GM23338 (cell line): ENCODE measurements around the gene CASK. TPM values are rescaled to one million over a fixed set of nuclear protein-coding genes. Genes with fewer than 3 reads are reported as not detected.

Source experiments
- ATAC-seq: fragments of 200-7000 bp; cut with Tn5 transposase; 3 replicates; pipeline ENCODE4 v1.9.1; 2020
- DNase-seq: peaks from one replicate; pipeline ENCODE4 v3.0.0-alpha.2; 2015; ENCODE audit warnings: low spot score
- H2AFZ ChIP-seq: fragments of 200-600 bp; sonication (generic); 2 replicates; pipeline ENCODE4 v1.8.0; 2016; ENCODE audit warnings: antibody characterized with exemption, mild to moderate bottlenecking, moderate library complexity
- H3F3A ChIP-seq: fragments of 200-600 bp; sonication (generic); replicated peaks from 2 replicates; pipeline ENCODE4 v1.8.0; 2017; ENCODE audit warnings: antibody characterized with exemption, mixed run types, low read depth
- H3K27ac ChIP-seq: fragments of 200-600 bp; sonication (generic); 2 replicates; pipeline ENCODE4 v1.6.1; 2016; ENCODE audit warnings: low read depth
- H3K27me3 ChIP-seq: fragments of 200-600 bp; sonication (generic); 2 replicates; pipeline ENCODE4 v1.8.0; 2016; ENCODE audit warnings: mild to moderate bottlenecking, mixed run types, moderate library complexity; ENCODE audit not compliant: insufficient read depth
- H3K36me3 ChIP-seq: fragments of 200-600 bp; sonication (generic); 2 replicates; pipeline ENCODE4 v1.8.0; 2016; ENCODE audit warnings: mild to moderate bottlenecking; ENCODE audit not compliant: insufficient read depth
- H3K4me1 ChIP-seq: fragments of 200-600 bp; sonication (generic); 2 replicates; pipeline ENCODE4 v1.8.0; 2016; ENCODE audit warnings: mild to moderate bottlenecking, moderate library complexity; ENCODE audit not compliant: insufficient read depth
- H3K4me2 ChIP-seq: fragments of 200-600 bp; sonication (generic); 2 replicates; pipeline ENCODE4 v1.7.1; 2017; ENCODE audit warnings: mixed run types
- H3K4me3 ChIP-seq: fragments of 200-600 bp; sonication (generic); 2 replicates; pipeline ENCODE4 v1.6.1; 2016; ENCODE audit warnings: mixed run types
- H3K79me2 ChIP-seq: fragments of 200-600 bp; sonication (generic); replicated peaks from 2 replicates; pipeline ENCODE4 v1.8.0; 2017; ENCODE audit warnings: mild to moderate bottlenecking; ENCODE audit not compliant: insufficient read depth
- H3K9me2 ChIP-seq: fragments of 200-600 bp; sonication (generic); 2 replicates; pipeline ENCODE4 v1.8.0; 2017; ENCODE audit not compliant: insufficient read depth
- H4K20me1 ChIP-seq: fragments of 200-600 bp; sonication (generic); replicated peaks from 2 replicates; pipeline ENCODE4 v1.8.0; 2017; ENCODE audit warnings: mild to moderate bottlenecking; ENCODE audit not compliant: insufficient read depth
- H3K27ac Mint-ChIP-seq: 2 replicates; pipeline ENCODE4 v1.8.0; 2020; ENCODE audit warnings: inconsistent platforms, mild to moderate bottlenecking, moderate library complexity, mixed read lengths
- H3K27me3 Mint-ChIP-seq: 3 replicates; pipeline ENCODE4 v1.8.0; 2022; ENCODE audit warnings: low read depth, mild to moderate bottlenecking, moderate library complexity, mixed read lengths, inconsistent platforms; ENCODE audit not compliant: insufficient read depth, poor library complexity
- H3K36me3 Mint-ChIP-seq: 3 replicates; pipeline ENCODE4 v1.8.0; 2021; ENCODE audit warnings: low read depth, mild to moderate bottlenecking, inconsistent platforms, moderate library complexity, mixed read lengths
- H3K4me1 Mint-ChIP-seq: 3 replicates; pipeline ENCODE4 v1.8.0; 2020; ENCODE audit warnings: mild to moderate bottlenecking, inconsistent platforms, mixed read lengths
- H3K4me3 Mint-ChIP-seq: 3 replicates; pipeline ENCODE4 v1.8.0; 2021; ENCODE audit warnings: moderate library complexity, mild to moderate bottlenecking, inconsistent platforms, mixed read lengths
- H3K9me3 Mint-ChIP-seq: 3 replicates; pipeline ENCODE4 v1.8.0; 2020; ENCODE audit warnings: moderate library complexity, mild to moderate bottlenecking, inconsistent platforms, mixed read lengths
- CREB1 ChIP-seq: fragments of 250-450 bp; sonication (Bioruptor Pico); IDR thresholded peaks from 2 replicates; pipeline ENCODE4 v1.5.0; 2020; ENCODE audit warnings: low read depth, mild to moderate bottlenecking, moderate library complexity
- EZH2phosphoT487 ChIP-seq: fragments of 200-600 bp; sonication (generic); IDR thresholded peaks from one replicate; pipeline ENCODE4 v1.8.1; 2018; ENCODE audit warnings: antibody characterized with exemption; ENCODE audit not compliant: unreplicated experiment
- JUNB ChIP-seq: IDR thresholded peaks from one replicate; pipeline ENCODE4 v1.6.1; 2016; ENCODE audit warnings: antibody characterized with exemption; ENCODE audit not compliant: unreplicated experiment
- ZNF114 ChIP-seq: fragments of 250-450 bp; sonication (Bioruptor Pico); IDR thresholded peaks from 2 replicates; pipeline ENCODE4 v1.5.0; 2020; ENCODE audit warnings: mild to moderate bottlenecking, moderate library complexity
- ZNF331 ChIP-seq: fragments of 250-450 bp; sonication (Bioruptor Pico); IDR thresholded peaks from 2 replicates; pipeline ENCODE4 v1.5.0; 2020; ENCODE audit warnings: low read depth, mild to moderate bottlenecking, moderate library complexity
- ZNF462 ChIP-seq: fragments of 250-450 bp; sonication (Bioruptor Pico); IDR thresholded peaks from 2 replicates; pipeline ENCODE4 v1.5.0; 2020; ENCODE audit warnings: mild to moderate bottlenecking, moderate library complexity
- polyA plus RNA-seq: library from polyadenylated mRNA; unstranded; fragments of >200 nt; fragmentation: Nextera tagmentation; extraction: Ambion mirVana; gene quantifications from 2 replicates; pipeline ENCODE4 v1.2.1, GENCODE V29; 2016
- total RNA-seq: library from RNA; depleted of rRNA; stranded (reverse); fragments of >200 nt; shearing (Covaris generic); gene quantifications from 2 replicates; pipeline ENCODE4 v1.2.3, GENCODE V29; 2014

Gene CASK
- total and polyA plus RNA-seq, 2 experiments from 2014 or later: 15.3 to 44.4 TPM

- no peak for TF ChIP-seq ZNF462 (CRISPR knock-in tag)
- TF ChIP-seq CREB1 (CRISPR knock-in tag): no peak
Measured at GRCh38 chrX:41482154-41482850, 441.1 kb downstream of the CASK start (continued).

GRCh38 chrX:41481264-41482109 lies 441.9 kb downstream of the CASK start:
- H3K4me1 ChIP-seq: 0 out of 2 replicates have a peak, but pooled peaks cover 5% of the 10 kb centered on the region
- peak; percentile 89 for ATAC-seq
- H3K27ac ChIP-seq: no peak overlapping the region
- H4K20me1 ChIP-seq: no peaks in the 10 kb centered on the region
- H3K27me3 Mint-ChIP-seq: peaks cover 5% of the 10 kb centered on the region
- no peaks in the 10 kb centered on the region for H3K27me3 ChIP-seq
- H3K4me1 Mint-ChIP-seq: peaks cover 9% of the 10 kb centered on the region; the same call in 2 of the 3 replicates
- no peak overlapping the region for H3K27ac Mint-ChIP-seq
- H3K4me3 Mint-ChIP-seq: no peak overlapping the region
- no peaks in the 10 kb centered on the region for H3K79me2 ChIP-seq
- H2AFZ ChIP-seq: no peak overlapping the region
- H3K4me3 ChIP-seq: no peak overlapping the region
- H3K9me3 Mint-ChIP-seq: peaks cover 3% of the 10 kb centered on the region; the same call in 1 of the 3 replicates
- H3K36me3 Mint-ChIP-seq: no peaks in the 10 kb centered on the region
- no peaks in the 10 kb centered on the region for H3K9me2 ChIP-seq
- peak; percentile 67 for DNase-seq
- no peaks in the 10 kb centered on the region for H3F3A ChIP-seq
- H3K36me3 ChIP-seq: no peaks in the 10 kb centered on the region
- H3K4me2 ChIP-seq: no peak overlapping the region
- TF ChIP-seq ZNF462 (CRISPR knock-in tag) (peak; percentile 44; the same call in 1 of the 2 replicates), ZNF331 (no peak), EZH2phosphoT487 (no peak), JUNB (no peak), ZNF114 (CRISPR knock-in tag) (no peak)
